ENCODE data around the gene TGFA. TPM values are rescaled to one million over a fixed set of nuclear protein-coding genes. Genes with fewer than 3 reads are reported as not detected.

Gene TGFA
- total RNA-seq (1 to 10 TPM in 5 of 9 donors, under 1 TPM in 4; 0.56 to 4.9 (median 1.0) TPM), polyA plus RNA-seq (1 to 10 TPM in 1 of 2 donors, under 1 TPM in 1; 0.50 to 1.3 TPM)
- long read RNA-seq, donor 1 = 0 reads
- long read RNA-seq, donor 2, partial matches to known transcripts = 0 of 3 reads
- long read RNA-seq, donor 2, other reads (novel, unspliced or antisense) = 0 of 3 reads
- long read RNA-seq, donor 3, full-length matches to known transcripts = 2 of 2 reads
- long read RNA-seq, donor 3, partial matches to known transcripts = 0 of 2 reads
- long read RNA-seq, donor 3, other reads (novel, unspliced or antisense) = 0 of 2 reads

GRCh38 chr2:70553584-70554337, at the start of gene TGFA:
Gene TGFA (minus strand): TSS chr2:70553826. CDS start chr2:70553767, 59 bp downstream.
- peak within 1 kb of the TSS in 10 of 12 donors; percentile 13 to 81 (median 44) for H3K27ac ChIP-seq
- intact Hi-C loops (cut with DNase I) = loop anchor here in 2 of 10 donors (2.0 to 10.0 kb wide), 3 partner anchors 61 to 209 kb away; no protein-coding TSS in a partner anchor
- TF ChIP-seq CTCF (IDR thresholded peaks at IDR 0.05) (peak in 11 of 12 donors; percentile 47 to 75 (median 66)), POLR2A (IDR thresholded peaks at IDR 0.05) (peak in 1 of 2 donors; percentile 16)
- peak within 1 kb of the TSS; percentile 63 to 85 (median 70) for H3K4me3 ChIP-seq
- DNase-seq = peak; percentile 50 to 82 (median 60)
- peaks cover 8 to 73% (median 21%) of the 10 kb centered on the region in 9 donors for H3K27me3 ChIP-seq
- no peaks in the 10 kb centered on the region for H3K36me3 ChIP-seq
- 0 to 1% (median 0%) methylated on average over 32 to 88 of the region's 88 CpGs for WGBS, 4 donors
- peak; percentile 55 to 94 (median 88) for ATAC-seq
- peaks cover 0 to 23% (median 11%) of the 10 kb centered on the region in 12 donors for H3K4me1 ChIP-seq
- no peaks in the 10 kb centered on the region for H3K9me3 ChIP-seq

DNA sequence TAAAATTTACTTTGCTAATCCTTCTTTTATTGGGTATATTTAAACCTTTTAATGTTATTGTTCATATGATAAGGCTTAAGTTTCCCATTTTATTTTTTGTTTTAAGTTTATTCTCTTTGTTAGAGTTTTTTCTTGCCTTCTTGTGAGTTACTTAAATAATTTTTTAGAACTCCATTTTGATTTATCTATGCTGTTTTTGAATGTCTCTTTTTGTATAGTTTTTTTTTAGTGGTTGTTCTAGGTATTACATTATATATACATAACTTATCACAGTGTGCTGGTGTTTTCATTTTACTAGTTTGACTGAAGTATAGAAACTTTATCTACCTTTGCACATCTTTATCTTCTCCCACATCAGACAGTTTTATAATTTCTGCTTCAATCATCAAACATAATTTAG, 49.4 kb upstream of the TGFA start:
- intact Hi-C loops (cut with DNase I) = no loop called here

DNA sequence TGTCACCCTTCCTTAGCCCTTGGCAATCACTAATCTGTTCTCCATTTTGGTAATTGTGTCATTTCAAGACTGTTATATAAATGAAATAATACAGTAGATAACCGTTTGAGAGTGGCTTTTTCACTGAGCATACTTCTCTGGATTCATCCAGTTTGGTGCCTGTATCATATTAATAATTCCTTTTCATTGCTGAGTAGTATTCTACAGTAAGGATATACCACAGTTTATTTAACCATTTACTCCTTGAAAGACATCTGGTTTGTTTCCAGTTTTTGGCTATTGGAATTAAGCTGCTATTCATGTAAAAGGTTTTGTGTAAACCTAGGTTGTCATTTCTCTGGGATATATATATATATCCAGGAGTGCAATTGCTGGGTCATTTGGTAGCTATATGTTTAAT, 44.6 kb upstream of the TGFA start:
- Histone ChIP-seq H3K4me1 (no peaks in the 10 kb centered on the region), H3K9me3 (peaks cover 0 to 15% (median 0%) of the 10 kb centered on the region in 12 donors), H3K27me3 (no peaks in the 10 kb centered on the region), H3K27ac (no peak overlapping the region), H3K36me3 (no peaks in the 10 kb centered on the region), H3K4me3 (no peak overlapping the region)
- intact Hi-C loops (cut with DNase I) = no loop called here
- DNase-seq (no peak), ATAC-seq (no peak)
- TF ChIP-seq POLR2A (IDR thresholded peaks at IDR 0.05) (no peak), CTCF (IDR thresholded peaks at IDR 0.05) (no peak)
- 33 to 56% (median 47%) methylated on average over 1 of the region's 1 CpG for WGBS, 4 donors

More for the DNA sequence above, 49.4 kb upstream of the TGFA start:
- no peak overlapping the region for H3K27ac ChIP-seq
- H3K4me1 ChIP-seq = no peaks in the 10 kb centered on the region
- H3K4me3 ChIP-seq = no peak overlapping the region
- peaks cover 0 to 11% (median 0%) of the 10 kb centered on the region in 9 donors for H3K27me3 ChIP-seq
- no peaks in the 10 kb centered on the region for H3K36me3 ChIP-seq
- no peak for DNase-seq
- H3K9me3 ChIP-seq = peaks cover 0 to 11% (median 0%) of the 10 kb centered on the region in 12 donors
- ATAC-seq = no peak
- TF ChIP-seq CTCF (IDR thresholded peaks at IDR 0.05) = peak in 3 of 12 donors; percentile 41 to 71 (median 54)
- TF ChIP-seq POLR2A (IDR thresholded peaks at IDR 0.05) = no peak

GRCh38 chr2:70596739-70597138, 43.1 kb upstream of the TGFA start:
- intact Hi-C loops (cut with DNase I) = no loop called here
- ATAC-seq = no peak

More at GRCh38 chr2:70596739-70597138, 43.1 kb upstream of the TGFA start:
- Histone ChIP-seq H3K4me1 (no peaks in the 10 kb centered on the region), H3K36me3 (no peaks in the 10 kb centered on the region), H3K27ac (no peak overlapping the region), H3K4me3 (no peak overlapping the region), H3K9me3 (peaks cover 0 to 15% (median 0%) of the 10 kb centered on the region in 12 donors), H3K27me3 (no peaks in the 10 kb centered on the region)
- TF ChIP-seq POLR2A (IDR thresholded peaks at IDR 0.05) (no peak), CTCF (IDR thresholded peaks at IDR 0.05) (no peak)
- 59 to 67% (median 65%) methylated on average over 7 of the region's 7 CpGs for WGBS, 4 donors
- DNase-seq = peak in 1 of 5 donors; percentile 25

Measured in heart left ventricle (tissue), 16 donors.